MG63 (cell line): Measurements from ENCODE around the gene PRMT1. TPM values are rescaled to one million over a fixed set of nuclear protein-coding genes. Genes with fewer than 3 reads are reported as not detected.

ENCODE experiments used
- DNase-seq: peaks from one replicate; pipeline ENCODE4 v3.0.0-alpha.2; 2020
- H3K27me3 ChIP-seq: fragments of 250-450 bp; sonication (Bioruptor Pico); 2 replicates; pipeline ENCODE4 v1.5.1; 2020; ENCODE audit warnings: mild to moderate bottlenecking, moderate library complexity
- H3K36me3 ChIP-seq: fragments of 250-450 bp; sonication (Bioruptor Pico); 2 replicates; pipeline ENCODE4 v1.5.1; 2020; ENCODE audit warnings: mild to moderate bottlenecking, moderate library complexity
- H3K4me3 ChIP-seq: fragments of 250-450 bp; sonication (Bioruptor Pico); 2 replicates; pipeline ENCODE4 v1.5.1; 2020; ENCODE audit warnings: mild to moderate bottlenecking, moderate library complexity
- H3K9me3 ChIP-seq: fragments of 250-450 bp; sonication (Bioruptor Pico); 2 replicates; pipeline ENCODE4 v1.5.1; 2020; ENCODE audit warnings: mild to moderate bottlenecking, moderate library complexity
- total RNA-seq: library from RNA; depleted of rRNA; stranded (reverse); fragments of >200 nt; shearing (Covaris generic); gene quantifications from 2 replicates; pipeline ENCODE4 v1.2.3, GENCODE V29; 2014; ENCODE audit warnings: low replicate concordance

PRMT1 gene
- total RNA-seq, 1 experiment from 2014 or later, result 777 TPM

DNA sequence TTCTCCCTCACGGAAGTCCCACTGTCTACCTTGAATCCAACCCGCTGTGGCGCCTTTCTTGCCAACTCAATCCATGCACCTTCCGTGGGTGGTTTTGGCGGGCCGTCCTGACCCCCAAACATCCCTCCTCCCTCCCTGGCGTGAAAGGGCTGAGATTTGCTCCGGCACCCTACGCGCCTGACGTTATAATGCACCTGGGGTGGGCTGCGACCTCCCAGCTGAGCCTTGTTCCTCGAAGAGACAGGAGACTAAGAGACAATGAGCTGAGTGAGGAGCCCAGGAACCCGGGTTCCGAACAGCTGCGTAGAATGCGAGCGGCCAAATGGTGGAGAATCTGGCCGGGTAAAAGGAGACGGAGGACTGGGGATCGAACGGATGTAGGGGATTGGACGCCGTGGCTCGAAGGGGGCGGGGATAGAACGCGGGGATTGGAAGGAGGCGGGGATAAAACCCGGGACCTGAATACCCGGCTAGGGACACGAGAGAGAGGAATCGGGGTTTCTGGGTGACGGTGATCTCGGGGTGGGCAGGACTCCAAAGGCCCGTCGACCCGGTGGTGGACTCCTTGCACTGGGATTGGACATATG is 13.7 kb downstream of the PRMT1 start, which contains the start of gene CPT1C:
Gene CPT1C (plus strand): TSS at position 461 of the 587 bp plus-strand sequence. CDS start 1,137 bp downstream, outside the sequence.
- Histone ChIP-seq H3K36me3 (peaks cover 14% of the 10 kb centered on the region), H3K4me3 (no peak within 1 kb of the TSS), H3K9me3 (no peaks in the 10 kb centered on the region), H3K27me3 (no peaks in the 10 kb centered on the region)
- no peak for DNase-seq

DNA sequence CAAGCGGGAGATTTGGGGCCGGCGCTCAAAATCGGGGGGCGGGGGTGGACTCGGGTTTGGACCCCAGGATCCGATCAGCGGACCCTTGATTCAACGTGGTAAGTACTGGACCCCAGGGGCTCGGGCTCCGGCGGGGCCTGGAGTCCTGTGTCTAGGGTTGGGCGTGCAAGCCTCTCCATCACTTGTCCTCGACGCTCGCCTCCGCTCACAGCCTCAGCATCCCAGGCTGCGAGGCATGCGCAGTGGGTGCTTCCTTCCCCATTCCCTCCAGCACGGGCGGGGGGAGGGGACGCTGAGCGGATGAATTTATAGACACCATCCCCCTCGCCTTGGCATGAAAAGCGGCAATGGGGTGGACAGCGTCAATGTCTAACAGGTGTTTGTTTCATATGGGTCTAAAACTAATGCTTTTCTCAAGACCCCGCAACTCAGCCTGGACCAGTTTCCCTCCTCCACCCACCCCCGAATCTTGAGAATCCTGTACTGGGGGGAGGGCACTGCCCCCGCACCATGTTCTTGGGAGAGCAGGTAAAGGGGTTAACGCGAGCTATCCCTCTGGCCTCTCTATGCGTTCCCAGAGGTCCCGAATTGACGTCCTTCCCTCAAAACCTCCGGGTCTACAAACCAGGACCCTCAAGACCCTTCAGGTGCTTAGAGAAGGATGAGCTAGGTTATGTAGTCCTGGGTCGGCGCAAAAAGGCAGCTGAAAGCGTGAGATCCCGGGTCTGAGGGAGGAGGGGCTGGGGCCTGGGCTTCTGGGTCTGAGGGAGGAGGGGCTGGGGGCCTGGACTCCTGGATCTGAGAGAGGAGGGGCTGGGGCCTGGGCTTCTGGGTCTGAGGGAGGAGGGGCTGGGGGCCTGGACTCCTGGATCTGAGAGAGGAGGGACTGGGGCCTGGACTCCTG is 14.4 kb downstream of the PRMT1 start:
- H3K9me3 ChIP-seq, result no peaks in the 10 kb centered on the region
- no peak overlapping the region for H3K4me3 ChIP-seq
- peaks cover 6% of the 10 kb centered on the region for H3K36me3 ChIP-seq
- H3K27me3 ChIP-seq, result no peaks in the 10 kb centered on the region
- no peak for DNase-seq

DNA sequence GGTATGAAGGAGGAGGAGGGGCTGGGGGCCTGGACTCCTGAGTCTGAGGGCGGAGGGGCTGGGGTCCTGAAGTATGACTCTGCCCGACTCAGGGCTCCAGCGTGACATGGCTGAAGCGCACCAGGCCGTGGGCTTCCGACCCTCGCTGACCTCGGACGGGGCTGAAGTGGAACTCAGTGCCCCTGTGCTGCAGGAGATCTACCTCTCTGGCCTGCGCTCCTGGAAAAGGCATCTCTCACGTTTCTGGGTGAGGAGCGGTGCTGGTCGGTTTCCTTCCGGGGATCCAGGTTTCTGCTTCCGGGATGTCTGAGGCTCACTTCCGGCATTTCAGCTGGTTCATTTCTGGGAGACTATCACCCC is 15.1 kb downstream of the PRMT1 start:
- Histone ChIP-seq H3K9me3 (no peaks in the 10 kb centered on the region), H3K36me3 (peaks cover 6% of the 10 kb centered on the region), H3K4me3 (no peak overlapping the region), H3K27me3 (no peaks in the 10 kb centered on the region)
- no peak for DNase-seq

- Histone ChIP-seq H3K36me3 (no peaks in the 10 kb centered on the region), H3K27me3 (no peaks in the 10 kb centered on the region; the same call in 1 of the 2 replicates), H3K9me3 (no peaks in the 10 kb centered on the region), H3K4me3 (no peak overlapping the region)
- no peak for DNase-seq
Observed at GRCh38 chr19:49696115-49696514, 19.0 kb downstream of the PRMT1 start.

- H3K36me3 ChIP-seq, result no peaks in the 10 kb centered on the region
- no peaks in the 10 kb centered on the region for H3K9me3 ChIP-seq
- no peak for DNase-seq
- no peak overlapping the region for H3K4me3 ChIP-seq
- H3K27me3 ChIP-seq, result peaks cover 4% of the 10 kb centered on the region
Observed at GRCh38 chr19:49696865-49697264, 19.8 kb downstream of the PRMT1 start.

GRCh38 chr19:49699364-49699763 is 22.3 kb downstream of the PRMT1 start:
- Histone ChIP-seq H3K27me3 (peaks cover 4% of the 10 kb centered on the region), H3K4me3 (no peak overlapping the region), H3K9me3 (no peaks in the 10 kb centered on the region), H3K36me3 (no peaks in the 10 kb centered on the region)
- no peak for DNase-seq

DNA sequence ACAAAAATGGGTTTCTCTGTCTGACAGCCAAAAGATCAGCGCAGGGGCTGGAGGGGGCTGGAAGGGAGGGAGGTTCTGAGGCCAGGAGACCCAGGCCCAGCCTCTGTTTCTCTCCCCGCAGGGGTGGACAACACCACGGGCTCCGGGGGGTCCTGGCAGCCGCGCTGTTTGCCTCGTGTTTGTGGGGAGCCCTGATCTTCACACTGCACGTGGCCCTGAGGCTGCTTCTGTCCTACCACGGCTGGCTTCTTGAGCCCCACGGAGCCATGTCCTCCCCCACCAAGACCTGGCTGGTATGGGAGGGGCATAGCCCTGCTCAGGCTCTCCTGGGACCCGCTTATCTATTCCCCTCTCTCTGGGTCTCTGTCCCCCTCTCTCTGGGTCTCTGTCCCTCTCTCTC is 23.5 kb downstream of the PRMT1 start:
- peaks cover 4% of the 10 kb centered on the region for H3K27me3 ChIP-seq

DNA sequence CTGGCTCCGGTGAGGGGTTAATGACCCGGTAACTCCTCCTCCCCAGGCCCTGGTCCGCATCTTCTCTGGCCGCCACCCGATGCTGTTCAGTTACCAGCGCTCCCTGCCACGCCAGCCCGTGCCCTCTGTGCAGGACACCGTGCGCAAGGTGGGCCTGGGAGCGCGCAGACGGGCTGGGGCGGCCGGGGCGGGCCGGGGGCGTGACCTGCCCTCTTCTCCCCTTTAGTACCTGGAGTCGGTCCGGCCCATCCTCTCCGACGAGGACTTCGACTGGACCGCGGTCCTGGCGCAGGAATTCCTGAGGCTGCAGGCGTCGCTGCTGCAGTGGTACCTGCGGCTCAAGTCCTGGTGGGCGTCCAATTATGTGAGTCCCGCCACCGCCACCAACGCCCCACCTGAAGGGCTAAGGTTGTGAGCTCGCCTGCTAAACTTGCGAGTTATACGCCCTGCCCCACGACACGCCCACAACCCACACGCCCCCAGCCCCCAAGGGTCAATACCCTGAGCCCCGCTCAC is 24.3 kb downstream of the PRMT1 start:
- Histone ChIP-seq H3K27me3 (peaks cover 4% of the 10 kb centered on the region), H3K9me3 (no peaks in the 10 kb centered on the region), H3K4me3 (no peak overlapping the region), H3K36me3 (no peaks in the 10 kb centered on the region)
- no peak for DNase-seq

More for the DNA sequence above, 23.5 kb downstream of the PRMT1 start:
- DNase-seq, result no peak
- Histone ChIP-seq H3K4me3 (no peak overlapping the region), H3K9me3 (no peaks in the 10 kb centered on the region), H3K36me3 (no peaks in the 10 kb centered on the region)

DNA sequence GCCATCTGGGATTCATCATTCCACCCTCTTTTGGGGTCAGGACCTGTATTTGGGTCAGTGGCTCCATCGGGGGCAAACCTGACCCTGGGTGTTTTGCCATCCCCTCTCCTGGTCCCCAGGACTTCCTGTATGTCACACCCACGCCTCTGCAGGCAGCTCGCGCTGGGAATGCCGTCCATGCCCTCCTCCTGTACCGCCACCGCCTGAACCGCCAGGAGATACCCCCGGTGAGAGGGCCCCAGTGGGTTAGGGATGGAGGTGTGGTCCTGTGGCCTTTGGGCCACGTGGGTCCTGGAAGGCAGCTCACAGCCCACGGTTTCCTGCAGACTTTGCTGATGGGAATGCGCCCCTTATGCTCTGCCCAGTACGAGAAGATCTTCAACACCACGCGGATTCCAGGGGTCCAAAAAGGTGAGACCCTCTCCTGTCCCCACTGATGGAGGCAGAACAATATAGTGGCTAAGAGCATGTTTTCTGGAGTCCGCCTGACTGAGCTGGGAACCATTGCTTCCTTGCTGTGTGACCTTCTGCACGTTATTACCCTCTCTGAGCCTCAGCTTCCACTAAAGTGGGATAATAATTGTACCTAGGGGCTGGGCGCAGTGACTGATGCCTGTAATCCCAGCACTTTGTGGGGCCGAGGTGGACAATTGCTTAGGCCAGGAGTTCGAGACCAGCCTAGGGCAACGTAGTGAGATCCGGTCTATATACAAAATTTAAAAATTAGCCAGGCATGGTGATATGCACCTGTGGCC is 28.0 kb downstream of the PRMT1 start:
- Histone ChIP-seq H3K27me3 (peaks cover 4% of the 10 kb centered on the region), H3K9me3 (no peaks in the 10 kb centered on the region), H3K4me3 (no peak overlapping the region), H3K36me3 (no peaks in the 10 kb centered on the region)
- DNase-seq, result no peak

GRCh38 chr19:49705919-49706318 is 28.8 kb downstream of the PRMT1 start:
- Histone ChIP-seq H3K36me3 (no peaks in the 10 kb centered on the region), H3K9me3 (no peaks in the 10 kb centered on the region), H3K27me3 (peaks cover 4% of the 10 kb centered on the region), H3K4me3 (no peak overlapping the region)
- DNase-seq, result no peak

- no peaks in the 10 kb centered on the region for H3K9me3 ChIP-seq
- no peak overlapping the region for H3K4me3 ChIP-seq
- H3K27me3 ChIP-seq, result no peaks in the 10 kb centered on the region
- DNase-seq, result peak; percentile 71
- no peaks in the 10 kb centered on the region for H3K36me3 ChIP-seq
Observed at GRCh38 chr19:49710372-49710951, 33.4 kb downstream of the PRMT1 start.

DNA sequence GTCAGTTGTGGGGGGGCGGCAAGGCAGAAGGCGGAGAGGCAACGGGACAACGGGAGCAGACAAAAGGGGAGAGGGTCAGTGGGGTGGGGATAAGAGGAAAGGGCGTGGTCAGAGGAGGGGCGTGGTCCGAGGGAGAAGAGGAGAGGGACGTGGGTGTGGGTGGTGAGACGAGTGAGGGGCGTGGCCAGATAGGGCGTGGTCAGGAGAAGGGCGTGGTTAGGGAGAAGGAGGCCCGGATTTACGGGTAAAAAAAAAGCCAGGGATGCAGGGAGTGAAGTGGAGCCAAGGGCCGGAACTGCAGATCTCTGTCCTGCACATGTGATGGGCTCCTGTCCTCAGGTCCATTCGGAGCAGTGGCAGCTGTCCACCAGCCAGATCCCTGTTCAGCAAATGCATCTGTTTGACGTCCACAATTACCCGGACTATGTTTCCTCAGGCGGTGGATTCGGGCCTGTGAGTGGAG is 35.4 kb downstream of the PRMT1 start:
- no peaks in the 10 kb centered on the region for H3K27me3 ChIP-seq
- H3K4me3 ChIP-seq, result no peak overlapping the region
- DNase-seq, result peak; percentile 82
- peaks cover 2% of the 10 kb centered on the region; the same call in 1 of the 2 replicates for H3K9me3 ChIP-seq
- no peaks in the 10 kb centered on the region for H3K36me3 ChIP-seq

DNA sequence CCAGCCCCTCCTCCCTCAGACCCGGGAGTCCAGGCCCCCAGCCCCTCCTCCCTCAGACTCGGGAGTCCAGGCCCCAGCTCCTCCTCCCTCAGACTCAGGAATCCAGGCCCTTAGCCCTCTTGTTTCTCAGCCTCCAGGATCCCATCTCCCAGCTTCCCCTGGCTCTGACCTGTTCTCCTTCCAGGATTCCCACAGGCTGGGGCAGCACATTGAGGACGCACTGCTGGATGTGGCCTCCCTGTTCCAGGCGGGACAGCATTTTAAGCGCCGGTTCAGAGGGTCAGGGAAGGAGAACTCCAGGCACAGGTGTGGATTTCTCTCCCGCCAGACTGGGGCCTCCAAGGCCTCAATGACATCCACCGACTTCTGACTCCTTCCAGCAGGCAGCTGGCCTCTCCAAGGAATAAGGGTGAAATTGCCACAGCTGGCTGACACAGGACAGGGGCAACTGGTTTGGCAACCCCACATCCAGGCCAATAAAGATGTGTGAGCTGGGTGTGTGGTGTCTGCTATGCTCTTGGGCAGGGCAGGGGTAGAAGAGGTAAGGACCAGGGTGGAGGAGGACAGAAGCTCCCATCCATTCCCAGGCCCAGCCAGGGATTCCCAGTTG is 36.3 kb downstream of the PRMT1 start:
- no peak overlapping the region for H3K4me3 ChIP-seq
- no peak for DNase-seq
- peaks cover 2% of the 10 kb centered on the region; the same call in 1 of the 2 replicates for H3K9me3 ChIP-seq
- no peaks in the 10 kb centered on the region for H3K27me3 ChIP-seq
- H3K36me3 ChIP-seq, result no peaks in the 10 kb centered on the region

DNA sequence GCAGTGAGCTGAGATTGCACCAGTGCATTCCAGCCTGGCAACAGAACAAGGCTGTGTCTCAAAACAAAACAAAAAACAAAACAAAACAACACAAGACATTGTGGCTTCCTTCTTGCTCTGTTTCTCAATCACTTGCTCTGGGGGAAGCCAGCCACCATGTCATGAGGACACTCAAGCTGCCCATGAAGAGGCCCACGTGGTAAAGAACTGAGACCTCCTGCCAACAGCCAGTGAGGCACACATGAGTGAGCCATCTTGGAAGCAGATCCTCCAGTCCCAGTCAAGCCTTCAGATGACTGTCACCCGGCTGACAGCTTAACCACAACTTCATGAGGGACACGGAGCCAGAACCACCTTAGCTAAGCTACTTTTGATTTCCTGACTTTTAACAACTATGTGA is 39.1 kb downstream of the PRMT1 start:
- peak; percentile 31 for DNase-seq
- H3K36me3 ChIP-seq, result no peaks in the 10 kb centered on the region
- no peaks in the 10 kb centered on the region for H3K27me3 ChIP-seq
- H3K4me3 ChIP-seq, result no peak overlapping the region
- H3K9me3 ChIP-seq, result peaks cover 2% of the 10 kb centered on the region; the same call in 1 of the 2 replicates

- H3K9me3 ChIP-seq, result peaks cover 2% of the 10 kb centered on the region; the same call in 1 of the 2 replicates
- DNase-seq, result no peak
- H3K36me3 ChIP-seq, result peaks cover 7% of the 10 kb centered on the region
- peak overlapping the region; percentile 92 for H3K4me3 ChIP-seq
- no peaks in the 10 kb centered on the region for H3K27me3 ChIP-seq
Observed at GRCh38 chr19:49718511-49718910, 41.4 kb downstream of the PRMT1 start.

DNA sequence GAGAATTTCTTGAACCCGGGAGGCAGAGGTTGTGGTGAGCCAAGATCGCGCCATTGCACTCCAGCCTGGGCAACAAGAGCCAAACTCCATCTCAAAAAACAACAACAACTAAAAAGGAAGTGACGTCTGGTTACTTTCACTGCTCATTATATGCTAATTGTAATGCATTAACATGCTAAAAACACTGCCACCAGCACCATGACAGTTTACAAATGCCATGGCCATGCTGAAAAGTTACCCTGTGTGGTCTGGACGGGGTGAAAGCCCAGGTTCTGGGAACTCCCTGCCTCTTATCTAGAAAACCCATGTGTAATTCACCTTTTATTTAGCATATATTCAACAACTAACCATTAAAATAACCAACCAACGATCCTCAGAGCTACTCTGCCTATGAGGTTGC is 41.9 kb downstream of the PRMT1 start:
- DNase-seq, result no peak
- no peaks in the 10 kb centered on the region for H3K27me3 ChIP-seq
- H3K36me3 ChIP-seq, result peaks cover 7% of the 10 kb centered on the region
- H3K9me3 ChIP-seq, result peaks cover 2% of the 10 kb centered on the region; the same call in 1 of the 2 replicates
- no peak overlapping the region for H3K4me3 ChIP-seq
